HG03520 (cell line): Measurements from ENCODE around the gene TJAP1.
"Not testable (repeated sequence)": the region's sequence is repeated elsewhere in the genome, so short reads cannot be mapped to it uniquely, and the experiment has no call there.

Experiments
- ATAC-seq: cut with Tn5 transposase; IDR thresholded peaks from one replicate; pipeline ENCODE4 v1.9.1; 2021; ENCODE audit warnings: mild to moderate bottlenecking, moderate library complexity; ENCODE audit not compliant: unreplicated experiment

The TJAP1 gene

GRCh38 chr6:43522547-43523261 is 45.3 kb downstream of the TJAP1 start:
- ATAC-seq, result no peak

- no peak for ATAC-seq
Observed at GRCh38 chr6:43523284-43523683, 45.9 kb downstream of the TJAP1 start.

- ATAC-seq, result no peak
Observed at GRCh38 chr6:43524483-43524961, 47.2 kb downstream of the TJAP1 start.

GRCh38 chr6:43532201-43532600 is 54.8 kb downstream of the TJAP1 start:
- no peak for ATAC-seq

GRCh38 chr6:43538986-43539385 is 61.6 kb downstream of the TJAP1 start:
- ATAC-seq, result not testable (repeated sequence)

GRCh38 chr6:43539409-43539808 is 62.0 kb downstream of the TJAP1 start:
- ATAC-seq, result not testable (repeated sequence)

- ATAC-seq, result no peak
Observed at GRCh38 chr6:43540507-43540906, 63.1 kb downstream of the TJAP1 start.

GRCh38 chr6:43541774-43542471 is 64.6 kb downstream of the TJAP1 start:
- no peak for ATAC-seq

GRCh38 chr6:43544461-43544860 is 67.1 kb downstream of the TJAP1 start:
- ATAC-seq, result no peak

- no peak for ATAC-seq
Observed at GRCh38 chr6:43547222-43547621, 69.9 kb downstream of the TJAP1 start.
